ENCODE results near the gene SFXN5. TPM values are rescaled to one million over a fixed set of nuclear protein-coding genes. Genes with fewer than 3 reads are reported as not detected.

The SFXN5 gene
- total RNA-seq, 1 experiment from 2014 or later = 5.1 TPM

DNA sequence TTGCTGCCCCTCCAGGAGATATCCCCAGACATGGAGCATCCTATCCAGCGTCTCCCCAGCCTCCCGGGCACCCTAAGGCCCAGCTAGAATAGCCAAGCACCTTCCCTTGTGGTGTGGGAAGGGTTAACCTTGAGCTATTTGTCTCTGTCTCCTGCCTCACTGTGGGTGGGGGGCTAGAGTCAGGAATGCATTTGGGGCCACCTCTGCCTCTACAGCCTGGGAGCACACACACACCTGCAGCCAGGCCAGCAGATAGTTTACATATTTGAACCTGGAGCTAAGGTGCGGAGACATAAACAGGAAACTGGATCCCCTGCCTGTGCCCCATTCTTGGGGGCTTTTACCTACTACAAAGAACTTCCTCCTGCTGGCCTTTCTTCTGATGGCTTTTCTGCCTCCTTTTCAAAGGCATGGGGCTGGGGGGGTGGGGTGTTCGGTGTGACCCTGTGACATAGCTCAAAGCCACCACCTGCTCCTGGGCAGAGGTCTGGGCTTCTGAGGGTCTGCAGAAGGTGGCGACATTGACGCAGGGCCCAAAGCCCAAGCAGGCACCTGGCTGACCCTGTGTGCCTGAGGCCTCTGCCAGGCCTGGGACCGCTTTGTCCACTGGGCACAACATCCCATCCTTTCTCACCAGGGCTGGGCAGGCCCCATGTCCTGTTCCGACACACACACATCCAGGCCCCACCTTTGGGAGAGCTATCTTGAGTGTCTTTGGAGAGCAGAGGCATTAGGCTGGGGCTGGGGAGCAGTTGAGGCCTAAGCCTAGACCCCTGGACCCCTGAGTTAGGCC lies 120.0 kb downstream of the SFXN5 start:
- no peak overlapping the region for H3K4me2 ChIP-seq (ENCODE audit: low read depth, low read length, poor library complexity, severe bottlenecking)
- H3K9me2 ChIP-seq (replicated peaks; ENCODE audit: insufficient read depth, low read length) = no peaks in the 10 kb centered on the region
- H3K4me1 ChIP-seq (ENCODE audit: low read length) = no peaks in the 10 kb centered on the region
- DNase-seq = no peak
- no peak overlapping the region for H3K9ac ChIP-seq (ENCODE audit: low read length)
- no peak overlapping the region for H3K4me3 ChIP-seq (ENCODE audit: low read length)
- H3K27me3 ChIP-seq (ENCODE audit: low read length) = no peaks in the 10 kb centered on the region
- H2AFZ ChIP-seq (ENCODE audit: low read length) = no peak overlapping the region
- H3K36me3 ChIP-seq (ENCODE audit: insufficient read depth, low read length) = no peaks in the 10 kb centered on the region
- H3K79me2 ChIP-seq (ENCODE audit: low read length) = no peaks in the 10 kb centered on the region
- 0 out of 2 replicates have a peak, but pooled peaks cover 6% of the 10 kb centered on the region for H4K20me1 ChIP-seq (ENCODE audit: insufficient read depth, low read depth, low read length)
- H3K27ac ChIP-seq (ENCODE audit: low read length) = no peak overlapping the region
- H3K9me3 ChIP-seq (ENCODE audit: low read length) = no peaks in the 10 kb centered on the region

DNA sequence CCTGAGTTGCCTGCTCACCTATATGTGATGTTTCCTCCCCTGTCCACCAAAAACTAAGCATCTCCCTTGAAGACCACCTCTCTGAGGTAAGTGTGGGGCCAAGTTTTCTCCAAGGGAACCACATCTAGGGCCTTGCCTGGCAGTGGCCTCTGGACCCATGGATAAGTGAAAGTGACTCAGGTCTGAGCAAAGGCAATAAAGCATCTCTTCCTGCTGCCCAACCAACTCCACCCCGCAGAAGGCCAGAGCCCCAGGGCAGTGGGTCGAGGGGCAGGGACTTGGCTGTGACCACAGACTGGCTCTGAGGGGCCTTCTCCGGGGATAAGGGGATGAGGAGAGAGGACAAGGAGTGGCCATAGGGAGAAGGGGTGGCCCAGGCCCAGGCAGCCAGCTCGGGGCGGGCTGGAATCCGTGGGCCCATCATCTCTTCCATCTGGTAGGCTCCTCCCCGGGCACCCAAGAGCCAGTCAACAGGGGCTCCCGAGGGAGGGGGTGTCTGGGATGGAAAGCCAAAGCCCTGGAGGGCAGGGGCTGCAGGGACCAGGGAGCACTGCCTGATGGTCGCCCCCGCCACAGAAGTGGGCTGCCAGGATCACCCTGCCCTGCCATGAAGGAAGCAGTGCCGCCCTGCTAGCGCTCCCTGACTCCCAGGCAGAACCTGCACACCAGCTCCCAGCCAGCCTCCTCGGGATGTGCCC lies 120.8 kb downstream of the SFXN5 start:
- no peak overlapping the region for H3K27ac ChIP-seq (ENCODE audit: low read length)
- H3K36me3 ChIP-seq (ENCODE audit: insufficient read depth, low read length) = no peaks in the 10 kb centered on the region
- H3K4me3 ChIP-seq (ENCODE audit: low read length) = no peak overlapping the region

DNA sequence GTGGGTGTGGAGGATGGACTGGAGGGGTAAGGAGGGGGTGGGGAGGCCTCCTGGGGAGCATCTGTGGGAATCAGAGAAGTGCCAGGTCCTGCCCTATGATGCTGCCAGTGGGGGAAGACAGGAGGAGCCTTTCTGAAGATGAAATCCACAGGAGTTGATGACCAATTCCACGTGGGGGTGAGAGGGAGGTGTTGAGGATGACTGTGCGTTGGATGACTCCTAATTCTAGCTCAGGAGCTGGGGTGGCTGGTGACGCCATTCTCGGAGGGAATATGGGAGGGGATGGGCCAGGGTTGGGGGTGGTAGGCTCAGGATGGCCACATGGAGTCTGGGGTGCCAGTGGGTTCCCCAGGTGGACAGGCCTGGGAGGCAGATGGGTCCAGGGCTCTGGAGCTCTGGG lies 121.9 kb downstream of the SFXN5 start:
- Histone ChIP-seq H3K9ac (ENCODE audit: low read length) (no peak overlapping the region), H3K9me3 (ENCODE audit: low read length) (no peaks in the 10 kb centered on the region), H3K4me1 (ENCODE audit: low read length) (no peaks in the 10 kb centered on the region), H3K79me2 (ENCODE audit: low read length) (no peaks in the 10 kb centered on the region), H3K36me3 (ENCODE audit: insufficient read depth, low read length) (no peaks in the 10 kb centered on the region), H2AFZ (ENCODE audit: low read length) (no peak overlapping the region), H4K20me1 (ENCODE audit: insufficient read depth, low read depth, low read length) (0 out of 2 replicates have a peak, but pooled peaks cover 6% of the 10 kb centered on the region), H3K9me2 (replicated peaks; ENCODE audit: insufficient read depth, low read length) (no peaks in the 10 kb centered on the region), H3K27ac (ENCODE audit: low read length) (no peak overlapping the region), H3K4me2 (ENCODE audit: low read depth, low read length, poor library complexity, severe bottlenecking) (no peak overlapping the region), H3K27me3 (ENCODE audit: low read length) (no peaks in the 10 kb centered on the region), H3K4me3 (ENCODE audit: low read length) (no peak overlapping the region)
- no peak for DNase-seq

More for the DNA sequence above, 120.8 kb downstream of the SFXN5 start:
- Histone ChIP-seq H4K20me1 (ENCODE audit: insufficient read depth, low read depth, low read length) (0 out of 2 replicates have a peak, but pooled peaks cover 6% of the 10 kb centered on the region), H3K4me2 (ENCODE audit: low read depth, low read length, poor library complexity, severe bottlenecking) (no peak overlapping the region), H3K79me2 (ENCODE audit: low read length) (no peaks in the 10 kb centered on the region), H3K9ac (ENCODE audit: low read length) (no peak overlapping the region), H3K9me2 (replicated peaks; ENCODE audit: insufficient read depth, low read length) (no peaks in the 10 kb centered on the region), H3K27me3 (ENCODE audit: low read length) (no peaks in the 10 kb centered on the region), H3K4me1 (ENCODE audit: low read length) (no peaks in the 10 kb centered on the region), H2AFZ (ENCODE audit: low read length) (no peak overlapping the region), H3K9me3 (ENCODE audit: low read length) (no peaks in the 10 kb centered on the region)
- no peak for DNase-seq

DNA sequence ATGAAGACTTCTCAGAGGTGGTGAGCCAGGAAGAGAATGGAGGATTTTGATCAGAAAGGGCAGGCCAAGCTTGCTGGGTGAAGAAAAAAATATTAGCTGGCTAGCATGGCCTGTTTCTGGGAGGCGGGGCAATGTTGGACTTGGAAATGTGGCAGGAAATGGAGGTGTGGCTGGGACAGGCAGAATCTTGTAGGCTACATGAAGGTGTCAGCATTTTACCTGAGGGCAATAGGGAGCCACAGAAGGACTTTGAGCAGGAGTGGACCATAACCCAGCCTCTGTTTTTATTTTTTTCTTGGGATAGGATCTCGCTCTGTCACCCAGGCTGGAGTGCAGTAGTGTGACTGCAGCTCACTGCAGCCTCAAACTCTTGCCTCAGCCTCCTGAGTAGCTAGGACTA lies 122.5 kb downstream of the SFXN5 start:
- Histone ChIP-seq H3K4me2 (ENCODE audit: low read depth, low read length, poor library complexity, severe bottlenecking) (no peak overlapping the region), H3K27me3 (ENCODE audit: low read length) (no peaks in the 10 kb centered on the region), H4K20me1 (ENCODE audit: insufficient read depth, low read depth, low read length) (0 out of 2 replicates have a peak, but pooled peaks cover 6% of the 10 kb centered on the region), H3K4me3 (ENCODE audit: low read length) (no peak overlapping the region), H3K9me2 (replicated peaks; ENCODE audit: insufficient read depth, low read length) (no peaks in the 10 kb centered on the region), H3K36me3 (ENCODE audit: insufficient read depth, low read length) (no peaks in the 10 kb centered on the region), H3K4me1 (ENCODE audit: low read length) (no peaks in the 10 kb centered on the region), H3K9me3 (ENCODE audit: low read length) (no peaks in the 10 kb centered on the region), H2AFZ (ENCODE audit: low read length) (no peak overlapping the region), H3K9ac (ENCODE audit: low read length) (no peak overlapping the region), H3K27ac (ENCODE audit: low read length) (no peak overlapping the region), H3K79me2 (ENCODE audit: low read length) (no peaks in the 10 kb centered on the region)
- DNase-seq = no peak

DNA sequence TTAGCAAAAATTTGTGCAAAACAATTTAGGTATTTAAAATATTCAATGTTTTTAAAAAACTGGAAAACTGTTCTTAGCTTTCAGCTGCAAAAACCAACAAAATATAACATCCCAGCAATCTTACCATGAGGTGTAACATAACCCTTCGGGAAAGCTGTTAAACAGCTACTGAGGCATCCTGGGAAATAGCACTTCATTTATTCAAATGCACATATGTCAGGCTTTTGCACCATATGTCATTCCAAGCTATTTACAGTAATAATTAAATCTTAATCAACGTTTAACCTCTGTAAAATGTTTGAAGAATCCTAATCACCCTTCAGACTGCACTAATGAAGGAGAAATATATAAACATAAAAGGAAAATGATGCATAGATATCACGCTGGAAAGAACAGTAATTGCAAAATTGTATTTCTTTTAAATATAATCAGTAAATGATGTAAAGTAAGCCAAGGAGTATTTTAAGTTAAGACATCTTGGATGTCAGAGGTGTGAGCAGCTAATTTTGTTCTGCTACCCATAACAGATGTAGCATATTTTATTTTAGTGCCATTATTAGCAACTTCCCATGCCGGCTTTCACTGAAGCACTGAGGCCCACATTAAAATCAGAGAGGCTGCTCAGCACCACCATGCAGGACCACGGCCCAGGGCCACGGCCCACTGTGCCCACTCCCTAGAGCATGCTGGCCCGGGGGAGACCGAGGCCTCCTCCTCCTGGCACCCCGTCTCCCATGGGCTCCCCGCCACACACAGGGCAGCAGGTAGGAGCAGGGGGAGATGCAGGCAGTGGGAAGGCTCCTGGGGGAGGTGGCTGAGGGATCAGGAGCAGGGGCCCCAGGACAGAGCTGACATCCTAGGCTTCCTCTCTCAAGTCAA lies 123.3 kb downstream of the SFXN5 start:
- no peak overlapping the region for H2AFZ ChIP-seq (ENCODE audit: low read length)
- H3K9ac ChIP-seq (ENCODE audit: low read length) = no peak overlapping the region
- H3K4me3 ChIP-seq (ENCODE audit: low read length) = no peak overlapping the region
- no peak for DNase-seq
- H3K79me2 ChIP-seq (ENCODE audit: low read length) = no peaks in the 10 kb centered on the region
- H3K27me3 ChIP-seq (ENCODE audit: low read length) = no peaks in the 10 kb centered on the region
- no peak overlapping the region for H3K27ac ChIP-seq (ENCODE audit: low read length)
- H3K4me2 ChIP-seq (ENCODE audit: low read depth, low read length, poor library complexity, severe bottlenecking) = no peak overlapping the region
- 0 out of 2 replicates have a peak, but pooled peaks cover 10% of the 10 kb centered on the region for H4K20me1 ChIP-seq (ENCODE audit: insufficient read depth, low read depth, low read length)
- H3K9me3 ChIP-seq (ENCODE audit: low read length) = no peaks in the 10 kb centered on the region
- H3K9me2 ChIP-seq (replicated peaks; ENCODE audit: insufficient read depth, low read length) = no peaks in the 10 kb centered on the region
- no peaks in the 10 kb centered on the region for H3K36me3 ChIP-seq (ENCODE audit: insufficient read depth, low read length)
- H3K4me1 ChIP-seq (ENCODE audit: low read length) = no peaks in the 10 kb centered on the region

DNA sequence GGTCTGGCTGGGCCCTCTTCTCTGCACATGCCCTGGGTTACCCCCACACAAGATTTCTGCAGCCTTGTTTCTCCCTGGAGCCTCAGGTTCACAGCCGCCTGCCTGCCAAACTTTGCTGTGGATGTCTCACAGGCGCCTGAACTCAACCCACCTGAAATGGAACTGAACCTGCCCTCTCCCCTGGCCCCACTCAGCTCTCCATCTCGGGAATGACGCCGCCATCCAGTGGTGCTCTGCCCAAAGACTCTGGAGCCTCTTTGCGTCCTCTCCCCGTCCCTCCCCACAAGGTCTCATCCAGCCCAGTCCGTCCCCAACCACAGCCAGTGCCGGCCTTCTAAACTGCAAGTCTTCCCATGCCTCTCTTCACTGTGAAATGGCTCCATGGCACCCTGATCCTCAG lies 125.0 kb downstream of the SFXN5 start:
- Histone ChIP-seq H4K20me1 (ENCODE audit: insufficient read depth, low read depth, low read length) (0 out of 2 replicates have a peak, but pooled peaks cover 10% of the 10 kb centered on the region), H3K9ac (ENCODE audit: low read length) (no peak overlapping the region), H3K9me2 (replicated peaks; ENCODE audit: insufficient read depth, low read length) (no peaks in the 10 kb centered on the region), H3K36me3 (ENCODE audit: insufficient read depth, low read length) (no peaks in the 10 kb centered on the region), H3K4me1 (ENCODE audit: low read length) (no peaks in the 10 kb centered on the region), H3K79me2 (ENCODE audit: low read length) (no peaks in the 10 kb centered on the region), H3K27me3 (ENCODE audit: low read length) (no peaks in the 10 kb centered on the region), H3K4me3 (ENCODE audit: low read length) (no peak overlapping the region), H3K27ac (ENCODE audit: low read length) (no peak overlapping the region), H2AFZ (ENCODE audit: low read length) (no peak overlapping the region), H3K9me3 (ENCODE audit: low read length) (no peaks in the 10 kb centered on the region), H3K4me2 (ENCODE audit: low read depth, low read length, poor library complexity, severe bottlenecking) (no peak overlapping the region)
- DNase-seq = no peak

DNA sequence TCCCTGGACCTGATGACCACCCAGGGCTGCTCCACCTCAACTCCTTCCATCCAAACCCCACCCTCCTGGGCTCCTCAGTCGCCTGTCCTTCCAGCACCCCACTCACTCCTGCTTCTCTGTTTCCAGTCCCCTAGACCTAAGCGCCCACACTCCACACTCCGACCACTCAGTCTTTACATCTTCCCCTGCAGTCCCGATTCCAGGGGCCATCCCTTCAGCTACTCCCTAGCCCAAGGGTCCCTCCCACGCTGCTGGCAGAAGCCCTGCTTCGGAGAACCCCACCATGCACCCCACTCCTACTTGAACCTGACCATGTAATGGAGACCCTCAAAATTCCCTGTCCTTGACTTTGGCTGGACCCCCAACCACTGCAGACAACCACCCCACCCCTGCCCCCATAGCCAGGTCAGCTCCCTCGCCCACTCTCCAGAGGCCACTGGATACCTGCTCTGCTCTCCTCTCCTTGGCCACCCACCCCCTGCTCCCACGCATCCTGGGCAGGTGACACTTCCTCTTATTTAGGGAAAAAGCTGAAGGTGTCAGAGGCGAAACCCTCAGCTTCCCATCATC lies 126.0 kb downstream of the SFXN5 start:
- Histone ChIP-seq H3K79me2 (ENCODE audit: low read length) (no peaks in the 10 kb centered on the region), H3K27ac (ENCODE audit: low read length) (no peak overlapping the region), H3K9ac (ENCODE audit: low read length) (no peak overlapping the region), H4K20me1 (ENCODE audit: insufficient read depth, low read depth, low read length) (0 out of 2 replicates have a peak, but pooled peaks cover 9% of the 10 kb centered on the region), H3K9me3 (ENCODE audit: low read length) (no peaks in the 10 kb centered on the region), H3K36me3 (ENCODE audit: insufficient read depth, low read length) (no peaks in the 10 kb centered on the region), H3K4me3 (ENCODE audit: low read length) (no peak overlapping the region), H3K9me2 (replicated peaks; ENCODE audit: insufficient read depth, low read length) (no peaks in the 10 kb centered on the region), H3K4me1 (ENCODE audit: low read length) (no peaks in the 10 kb centered on the region), H2AFZ (ENCODE audit: low read length) (no peak overlapping the region), H3K27me3 (ENCODE audit: low read length) (no peaks in the 10 kb centered on the region), H3K4me2 (ENCODE audit: low read depth, low read length, poor library complexity, severe bottlenecking) (no peak overlapping the region)
- DNase-seq = no peak

All from Karpas-422 (cell line).